ENCODE results near the gene CITED2. TPM values are rescaled to one million over a fixed set of nuclear protein-coding genes. Genes with fewer than 3 reads are reported as not detected.

Gene CITED2
- total RNA-seq, 1 experiment from 2014 or later: 110 TPM

DNA sequence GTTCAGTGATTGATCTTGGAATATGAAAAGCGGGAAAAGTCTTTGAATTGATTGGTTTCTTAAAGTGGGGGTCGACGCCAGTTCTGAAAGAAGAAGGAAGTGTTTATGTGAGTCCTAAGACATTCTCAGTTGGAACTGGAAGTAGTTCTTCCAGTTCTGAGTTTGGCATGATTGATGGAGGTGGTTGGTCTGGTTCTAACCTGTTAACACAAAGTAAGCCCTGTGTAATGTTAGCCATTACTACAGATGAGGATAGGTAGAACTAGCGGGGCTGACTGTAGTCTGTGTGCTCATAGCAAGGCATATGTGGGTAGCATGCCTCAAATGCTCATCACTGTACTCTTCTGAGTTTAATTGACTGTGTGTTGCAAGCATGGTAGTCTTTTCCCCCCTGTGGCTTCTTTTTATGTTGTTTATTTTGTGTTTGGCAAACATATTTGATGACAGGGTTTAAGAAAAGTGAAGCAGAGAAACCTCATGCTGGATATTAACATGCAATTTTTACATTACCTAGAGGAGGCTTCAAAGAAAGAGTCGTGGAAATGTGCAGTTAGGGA lies 24.9 kb downstream of the CITED2 start:
- TF ChIP-seq, protein P1, sequence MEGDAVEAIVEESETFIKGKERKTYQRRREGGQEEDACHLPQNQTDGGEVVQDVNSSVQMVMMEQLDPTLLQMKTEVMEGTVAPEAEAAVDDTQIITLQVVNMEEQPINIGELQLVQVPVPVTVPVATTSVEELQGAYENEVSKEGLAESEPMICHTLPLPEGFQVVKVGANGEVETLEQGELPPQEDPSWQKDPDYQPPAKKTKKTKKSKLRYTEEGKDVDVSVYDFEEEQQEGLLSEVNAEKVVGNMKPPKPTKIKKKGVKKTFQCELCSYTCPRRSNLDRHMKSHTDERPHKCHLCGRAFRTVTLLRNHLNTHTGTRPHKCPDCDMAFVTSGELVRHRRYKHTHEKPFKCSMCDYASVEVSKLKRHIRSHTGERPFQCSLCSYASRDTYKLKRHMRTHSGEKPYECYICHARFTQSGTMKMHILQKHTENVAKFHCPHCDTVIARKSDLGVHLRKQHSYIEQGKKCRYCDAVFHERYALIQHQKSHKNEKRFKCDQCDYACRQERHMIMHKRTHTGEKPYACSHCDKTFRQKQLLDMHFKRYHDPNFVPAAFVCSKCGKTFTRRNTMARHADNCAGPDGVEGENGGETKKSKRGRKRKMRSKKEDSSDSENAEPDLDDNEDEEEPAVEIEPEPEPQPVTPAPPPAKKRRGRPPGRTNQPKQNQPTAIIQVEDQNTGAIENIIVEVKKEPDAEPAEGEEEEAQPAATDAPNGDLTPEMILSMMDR (conservative IDR thresholded peaks at IDR 0.05): no peak
- H3K56ac ChIP-seq (ENCODE audit: insufficient read length, low read depth, low read length): no peak overlapping the region
- no CpG with 5 or more reads among the region's 5 CpGs for WGBS (ENCODE audit: extremely low coverage, insufficient read length, low lambda C conversion rate)
- no peak overlapping the region for H4K8ac ChIP-seq (replicated peaks; ENCODE audit: insufficient read length, low read depth, low read length)
- no peaks in the 10 kb centered on the region for H4K20me1 ChIP-seq (ENCODE audit: control insufficient read depth, insufficient read depth, insufficient read length)
- no peak overlapping the region for H3K27ac ChIP-seq (ENCODE audit: insufficient read length, low read depth, low read length)
- H2BK120ac ChIP-seq (ENCODE audit: low read depth, low read length, poor library complexity, severe bottlenecking): no peak overlapping the region
- no peak overlapping the region for H4K5ac ChIP-seq (ENCODE audit: insufficient read length, low read depth, low read length)
- no peak overlapping the region for H3K4ac ChIP-seq (ENCODE audit: low read depth, low read length)
- no peak overlapping the region for H3T11ph ChIP-seq (ENCODE audit: low read length)
- H3K18ac ChIP-seq (ENCODE audit: insufficient read length, low read depth, low read length): no peak overlapping the region
- no peak overlapping the region for H2AK5ac ChIP-seq (ENCODE audit: insufficient read length, low read length)
- no peaks in the 10 kb centered on the region; a peak in 1 of 7 replicates for H3K36me3 Mint-ChIP-seq (ENCODE audit: insufficient read depth in 1 of 3, low read depth in 3 of 3)
- H3K23me2 ChIP-seq (ENCODE audit: insufficient read length, low read depth, low read length, poor library complexity, severe bottlenecking): no peaks in the 10 kb centered on the region
- H3K4me1 Mint-ChIP-seq: peaks cover 16% of the 10 kb centered on the region in 2 experiments
- no peak overlapping the region for H3K4me2 ChIP-seq (ENCODE audit: insufficient read depth, insufficient read length, low read length)
- no peak overlapping the region for H2BK20ac ChIP-seq (ENCODE audit: low read depth, low read length, poor library complexity, severe bottlenecking)
- H4K91ac ChIP-seq (ENCODE audit: insufficient read length, low read depth, low read length): no peak overlapping the region
- H3K9ac ChIP-seq (ENCODE audit: extremely low read depth, insufficient read length, low read length): no peak overlapping the region
- H2BK15ac ChIP-seq (ENCODE audit: low read depth, low read length): no peak overlapping the region
- H2BK12ac ChIP-seq (ENCODE audit: insufficient read length, low read depth, low read length): no peak overlapping the region
- H3K9me3 Mint-ChIP-seq: no peaks in the 10 kb centered on the region
- H2BK5ac ChIP-seq (ENCODE audit: insufficient read length, low read length): no peak overlapping the region
- H3K79me1 ChIP-seq (ENCODE audit: insufficient read depth, low read depth, low read length, poor library complexity, severe bottlenecking): no peaks in the 10 kb centered on the region
- peaks cover 3% of the 10 kb centered on the region; the same call in 1 of the 2 replicates for H3K4me1 ChIP-seq (ENCODE audit: insufficient read depth, low read length)
- H3K9me3 ChIP-seq (ENCODE audit: control insufficient read depth, low read depth, low read length): no peaks in the 10 kb centered on the region
- H3K27me3 ChIP-seq (ENCODE audit: insufficient read depth, low read length): no peaks in the 10 kb centered on the region
- no peak for DNase-seq
- H3K27me3 Mint-ChIP-seq (ENCODE audit: low read depth): no peaks in the 10 kb centered on the region
- H3K27ac Mint-ChIP-seq: no peak overlapping the region
- no peaks in the 10 kb centered on the region for H3K79me2 ChIP-seq (ENCODE audit: insufficient read depth, low read length)
- no peak overlapping the region for H2AFZ ChIP-seq (ENCODE audit: low read length)
- no peak overlapping the region for H3K23ac ChIP-seq (ENCODE audit: insufficient read length, low read depth, low read length)
- no peak overlapping the region for H3K14ac ChIP-seq (ENCODE audit: insufficient read depth, low read length)
- H3K4me3 Mint-ChIP-seq: no peak overlapping the region
